BLaER1 (cell line): Measurements from ENCODE around the gene ST6GALNAC4.

Experiments
- H3K27ac ChIP-seq: shearing (Covaris generic); formaldehyde crosslinking; 2 replicates; pipeline ENCODE4 v1.8.1; 2022
- H3K27me3 ChIP-seq: shearing (Covaris generic); formaldehyde crosslinking; 2 replicates; pipeline ENCODE4 v1.8.1; 2022
- H3K36me3 ChIP-seq: shearing (Covaris generic); formaldehyde crosslinking; 2 replicates; pipeline ENCODE4 v1.8.1; 2022
- H3K4me1 ChIP-seq: shearing (Covaris generic); formaldehyde crosslinking; 2 replicates; pipeline ENCODE4 v1.8.1; 2022
- H3K4me2 ChIP-seq: shearing (Covaris generic); formaldehyde crosslinking; 2 replicates; pipeline ENCODE4 v1.8.1; 2022
- H3K4me3 ChIP-seq: shearing (Covaris generic); formaldehyde crosslinking; 2 replicates; pipeline ENCODE4 v1.8.1; 2022
- H3K9ac ChIP-seq: shearing (Covaris generic); formaldehyde crosslinking; 2 replicates; pipeline ENCODE4 v1.8.1; 2022
- H3K9me3 ChIP-seq: shearing (Covaris generic); formaldehyde crosslinking; 2 replicates; pipeline ENCODE4 v1.8.1; 2022
- H4K20me1 ChIP-seq: shearing (Covaris generic); formaldehyde crosslinking; 2 replicates; pipeline ENCODE4 v1.8.1; 2022
- Cebpa-rat ChIP-seq: shearing (Covaris generic); IDR thresholded peaks from 2 replicates; pipeline ENCODE4 v1.8.1; 2022

Gene ST6GALNAC4

DNA sequence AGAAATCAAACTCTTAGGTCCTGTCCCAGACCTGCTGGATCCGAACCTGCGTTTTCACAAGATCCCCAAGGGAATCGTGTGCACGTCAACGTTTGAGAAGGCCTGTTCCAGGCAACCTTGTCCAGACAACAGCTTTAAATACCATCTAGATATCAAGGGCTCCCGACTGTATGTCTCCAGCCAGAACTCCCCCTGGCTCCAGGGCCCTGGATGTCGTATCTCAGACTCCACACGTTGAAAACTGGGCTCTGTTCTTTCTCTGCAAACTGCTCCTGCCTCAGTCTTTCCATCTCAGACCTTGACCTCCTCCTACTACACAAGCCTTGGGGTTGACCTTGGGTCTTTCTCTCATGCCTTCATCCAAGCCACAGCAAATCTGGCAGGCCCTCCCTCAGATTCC lies 56.6 kb downstream of the ST6GALNAC4 start:
- no peak for TF ChIP-seq Cebpa-rat
- H3K4me2 ChIP-seq = peak overlapping the region; percentile 92
- H3K36me3 ChIP-seq = no peaks in the 10 kb centered on the region
- peak overlapping the region; percentile 92 for H3K27ac ChIP-seq
- H3K9ac ChIP-seq = peak overlapping the region; percentile 79; the same call in 1 of the 2 replicates
- H3K4me1 ChIP-seq = peaks cover 100% of the 10 kb centered on the region
- H3K27me3 ChIP-seq = no peaks in the 10 kb centered on the region
- no peaks in the 10 kb centered on the region for H3K9me3 ChIP-seq
- no peak overlapping the region for H3K4me3 ChIP-seq
- H4K20me1 ChIP-seq = no peaks in the 10 kb centered on the region

GRCh38 chr9:127858041-127858512 lies 58.8 kb downstream of the ST6GALNAC4 start:
- H3K9ac ChIP-seq = peak overlapping the region; percentile 94
- peak overlapping the region; percentile 9; the same call in 1 of the 2 replicates for H3K4me3 ChIP-seq
- TF ChIP-seq Cebpa-rat = no peak
- H3K4me1 ChIP-seq = peaks cover 89% of the 10 kb centered on the region
- peak overlapping the region; percentile 92 for H3K27ac ChIP-seq
- H3K9me3 ChIP-seq = no peaks in the 10 kb centered on the region
- peak overlapping the region; percentile 92 for H3K4me2 ChIP-seq
- peaks cover 4% of the 10 kb centered on the region; the same call in 1 of the 2 replicates for H4K20me1 ChIP-seq
- H3K36me3 ChIP-seq = no peaks in the 10 kb centered on the region
- H3K27me3 ChIP-seq = no peaks in the 10 kb centered on the region
